ENCODE results near the gene RNF103. TPM values are rescaled to one million over a fixed set of nuclear protein-coding genes. Genes with fewer than 3 reads are reported as not detected.

Gene RNF103
- total RNA-seq, 1 donor = 28.2 TPM

GRCh38 chr2:86661333-86661732 is 37.7 kb upstream of the RNF103 start:
- no peak overlapping the region for H3K27ac ChIP-seq (ENCODE audit: low read depth, low read length)
- H3K9me3 ChIP-seq (ENCODE audit: low read depth, low read length) = peaks cover 2% of the 10 kb centered on the region
- TF ChIP-seq CTCF (IDR thresholded peaks at IDR 0.05; ENCODE audit: extremely low read depth, low read depth, low read length) = no peak
- no peak overlapping the region for H2AFZ ChIP-seq (ENCODE audit: low read length)
- H3K4me1 ChIP-seq (ENCODE audit: insufficient read depth, low read length) = no peaks in the 10 kb centered on the region
- no peaks in the 10 kb centered on the region for H4K20me1 ChIP-seq (ENCODE audit: insufficient read depth, low read length)
- no peak overlapping the region for H3K4me3 ChIP-seq (ENCODE audit: insufficient read depth, low read length)
- no peaks in the 10 kb centered on the region for H3K79me2 ChIP-seq (ENCODE audit: insufficient read depth, low read length)
- no peaks in the 10 kb centered on the region for H3K36me3 ChIP-seq (ENCODE audit: insufficient read depth, low read length)
- no peaks in the 10 kb centered on the region for H3K27me3 ChIP-seq (ENCODE audit: insufficient read depth, low read length)
- DNase-seq (ENCODE audit: insufficient read length, low spot score, missing footprints) = no peak
- no peak overlapping the region for H3K4me2 ChIP-seq (ENCODE audit: insufficient read depth, low read length)

- no peak for TF ChIP-seq CTCF (IDR thresholded peaks at IDR 0.05; ENCODE audit: extremely low read depth, low read depth, low read length)
- no peaks in the 10 kb centered on the region for H4K20me1 ChIP-seq (ENCODE audit: insufficient read depth, low read length)
- DNase-seq (ENCODE audit: insufficient read length, low spot score, missing footprints) = no peak
- no peaks in the 10 kb centered on the region for H3K36me3 ChIP-seq (ENCODE audit: insufficient read depth, low read length)
- no peaks in the 10 kb centered on the region for H3K79me2 ChIP-seq (ENCODE audit: insufficient read depth, low read length)
- no peaks in the 10 kb centered on the region for H3K9me3 ChIP-seq (ENCODE audit: low read depth, low read length)
- no peak overlapping the region for H3K27ac ChIP-seq (ENCODE audit: low read depth, low read length)
- H3K4me3 ChIP-seq (ENCODE audit: insufficient read depth, low read length) = no peak overlapping the region
- H3K4me2 ChIP-seq (ENCODE audit: insufficient read depth, low read length) = no peak overlapping the region
- H3K27me3 ChIP-seq (ENCODE audit: insufficient read depth, low read length) = no peaks in the 10 kb centered on the region
- H2AFZ ChIP-seq (ENCODE audit: low read length) = no peak overlapping the region
- no peaks in the 10 kb centered on the region for H3K4me1 ChIP-seq (ENCODE audit: insufficient read depth, low read length)
Measured at GRCh38 chr2:86650188-86650587, 26.5 kb upstream of the RNF103 start.

- DNase-seq (ENCODE audit: insufficient read length, low spot score, missing footprints) = no peak
- H3K27ac ChIP-seq (ENCODE audit: low read depth, low read length) = no peak overlapping the region
- no peaks in the 10 kb centered on the region for H3K27me3 ChIP-seq (ENCODE audit: insufficient read depth, low read length)
- H3K36me3 ChIP-seq (ENCODE audit: insufficient read depth, low read length) = no peaks in the 10 kb centered on the region
- no peaks in the 10 kb centered on the region for H3K9me3 ChIP-seq (ENCODE audit: low read depth, low read length)
- H2AFZ ChIP-seq (ENCODE audit: low read length) = no peak overlapping the region
- H3K4me1 ChIP-seq (ENCODE audit: insufficient read depth, low read length) = no peaks in the 10 kb centered on the region
- H3K4me3 ChIP-seq (ENCODE audit: insufficient read depth, low read length) = no peak overlapping the region
- H3K4me2 ChIP-seq (ENCODE audit: insufficient read depth, low read length) = no peak overlapping the region
- no peaks in the 10 kb centered on the region for H3K79me2 ChIP-seq (ENCODE audit: insufficient read depth, low read length)
- H4K20me1 ChIP-seq (ENCODE audit: insufficient read depth, low read length) = no peaks in the 10 kb centered on the region
- TF ChIP-seq CTCF (IDR thresholded peaks at IDR 0.05; ENCODE audit: extremely low read depth, low read depth, low read length) = no peak
Measured at GRCh38 chr2:86649119-86649947, 25.7 kb upstream of the RNF103 start.

GRCh38 chr2:86648681-86649080 is 25.0 kb upstream of the RNF103 start:
- no peaks in the 10 kb centered on the region for H3K36me3 ChIP-seq (ENCODE audit: insufficient read depth, low read length)
- DNase-seq (ENCODE audit: insufficient read length, low spot score, missing footprints) = no peak
- H3K4me1 ChIP-seq (ENCODE audit: insufficient read depth, low read length) = no peaks in the 10 kb centered on the region
- H3K9me3 ChIP-seq (ENCODE audit: low read depth, low read length) = no peaks in the 10 kb centered on the region
- TF ChIP-seq CTCF (IDR thresholded peaks at IDR 0.05; ENCODE audit: extremely low read depth, low read depth, low read length) = no peak
- H3K79me2 ChIP-seq (ENCODE audit: insufficient read depth, low read length) = no peaks in the 10 kb centered on the region
- H4K20me1 ChIP-seq (ENCODE audit: insufficient read depth, low read length) = no peaks in the 10 kb centered on the region
- no peak overlapping the region for H3K4me3 ChIP-seq (ENCODE audit: insufficient read depth, low read length)
- H2AFZ ChIP-seq (ENCODE audit: low read length) = no peak overlapping the region
- no peak overlapping the region for H3K27ac ChIP-seq (ENCODE audit: low read depth, low read length)
- no peaks in the 10 kb centered on the region for H3K27me3 ChIP-seq (ENCODE audit: insufficient read depth, low read length)
- H3K4me2 ChIP-seq (ENCODE audit: insufficient read depth, low read length) = no peak overlapping the region

Measured in osteoblast (primary cell).